ENCODE results near the gene CEP78.

Gene CEP78

GRCh38 chr9:78325846-78326360 is 90.0 kb downstream of the CEP78 start:
- TF ChIP-seq CTCF (IDR thresholded peaks at IDR 0.05; ENCODE audit: low read depth, low read length, missing control alignments) = no peak
- no peak overlapping the region for H3K4me3 ChIP-seq (ENCODE audit: low read depth, low read length)
- in situ Hi-C loops (cut with HindIII; ENCODE audit: low sequenced_read_pairs) = no loop called here
- no peak for DNase-seq (ENCODE audit: low read depth)

GRCh38 chr9:78326564-78326963 is 90.7 kb downstream of the CEP78 start:
- in situ Hi-C loops (cut with HindIII; ENCODE audit: low sequenced_read_pairs) = no loop called here
- TF ChIP-seq CTCF (IDR thresholded peaks at IDR 0.05; ENCODE audit: low read depth, low read length, missing control alignments) = no peak
- no peak for DNase-seq (ENCODE audit: low read depth)
- no peak overlapping the region for H3K4me3 ChIP-seq (ENCODE audit: low read depth, low read length)

Measured in astrocyte of the cerebellum (primary cell).